Stimulated activated CD8-positive, alpha-beta memory T cell treated with anti-CD3 and anti-CD28 coated beads, Interleukin-7, amount 100 ng/mL, for 1 hour (primary cell): ENCODE results near the gene CD96.
"Not testable (repeated sequence)": the region's sequence is repeated elsewhere in the genome, so short reads cannot be mapped to it uniquely, and the experiment has no call there.

Experiments used
- DNase-seq, 2 donors: peaks; one replicate each; pipeline ENCODE4 v3.0.0-alpha.2; 2020; ENCODE audit warnings: low read depth in 2 of 2

CD96 gene

DNA sequence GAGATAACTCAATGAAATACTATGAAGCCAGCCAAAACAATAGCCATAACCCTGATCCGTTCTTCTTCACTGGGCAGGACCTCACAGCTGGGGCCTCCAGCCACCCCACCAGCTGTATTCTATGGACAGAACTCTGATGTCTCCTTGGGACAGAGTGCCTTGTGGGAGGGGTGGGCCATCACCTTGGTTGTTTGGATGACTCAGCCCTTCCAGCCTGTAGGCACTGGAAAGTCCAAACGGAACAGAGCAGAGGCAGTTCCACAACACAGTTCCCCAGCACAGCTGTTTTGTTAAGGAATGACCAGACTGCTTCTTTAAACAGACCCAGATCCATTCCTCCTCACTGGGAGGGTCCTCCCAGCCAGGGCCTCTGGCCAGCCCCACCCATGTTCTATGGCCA is 85.1 kb downstream of the CD96 start:
- DNase-seq = no peak

DNA sequence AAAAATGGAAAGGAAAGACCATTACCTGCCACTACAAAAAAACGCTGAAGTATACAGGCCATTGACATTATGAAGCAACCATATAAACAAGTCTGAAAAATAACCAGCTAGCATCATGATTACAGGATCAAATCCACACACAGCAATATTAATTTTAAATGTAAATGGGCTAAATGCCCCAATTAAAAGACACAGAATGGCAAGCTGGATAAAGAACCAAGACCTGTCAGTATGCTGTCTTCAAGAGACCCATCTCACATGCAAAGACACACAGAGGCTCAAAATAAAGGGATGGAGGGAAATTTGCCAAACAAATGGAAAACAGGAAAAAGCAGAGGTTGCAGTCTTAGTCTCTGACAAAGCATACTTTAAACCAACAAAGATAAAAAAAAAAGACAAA is 87.0 kb downstream of the CD96 start:
- not testable (repeated sequence) for DNase-seq

DNA sequence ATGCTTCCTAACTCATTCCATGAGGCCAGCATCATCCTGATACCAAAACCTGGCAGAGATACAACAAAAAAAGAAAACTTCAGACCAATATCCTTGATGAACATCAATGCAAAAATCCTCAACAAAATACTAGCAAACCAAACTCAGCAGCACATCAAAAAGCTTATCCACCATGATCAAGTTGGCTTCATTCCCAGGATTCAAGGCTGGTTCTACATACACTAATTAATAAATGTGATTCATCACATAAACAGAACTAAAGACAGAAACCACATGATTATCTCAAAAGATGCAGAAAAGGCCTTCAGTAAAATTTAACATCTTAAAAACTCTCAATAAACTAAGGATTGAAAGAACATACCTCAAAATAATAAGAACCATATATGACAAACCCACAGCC is 88.6 kb downstream of the CD96 start:
- not testable (repeated sequence) for DNase-seq

DNA sequence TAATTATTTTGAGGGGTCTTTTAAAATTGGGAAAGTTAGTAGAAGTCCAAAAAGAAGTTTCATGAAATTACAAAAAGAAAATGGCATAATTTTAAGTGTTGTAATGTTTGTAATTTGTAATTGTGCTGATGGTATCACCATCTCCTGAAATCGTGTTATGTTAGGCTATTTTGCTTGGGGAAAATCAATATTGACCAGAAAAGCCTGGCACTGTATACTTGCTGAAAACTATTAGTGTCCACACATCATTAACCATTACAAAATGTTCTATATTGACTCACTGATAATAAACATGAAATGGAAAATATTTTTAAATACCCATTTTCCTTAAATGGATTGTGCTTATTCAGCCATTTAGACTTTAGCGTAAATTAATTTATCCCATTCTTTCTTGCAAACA is 93.4 kb downstream of the CD96 start:
- DNase-seq = no peak

DNA sequence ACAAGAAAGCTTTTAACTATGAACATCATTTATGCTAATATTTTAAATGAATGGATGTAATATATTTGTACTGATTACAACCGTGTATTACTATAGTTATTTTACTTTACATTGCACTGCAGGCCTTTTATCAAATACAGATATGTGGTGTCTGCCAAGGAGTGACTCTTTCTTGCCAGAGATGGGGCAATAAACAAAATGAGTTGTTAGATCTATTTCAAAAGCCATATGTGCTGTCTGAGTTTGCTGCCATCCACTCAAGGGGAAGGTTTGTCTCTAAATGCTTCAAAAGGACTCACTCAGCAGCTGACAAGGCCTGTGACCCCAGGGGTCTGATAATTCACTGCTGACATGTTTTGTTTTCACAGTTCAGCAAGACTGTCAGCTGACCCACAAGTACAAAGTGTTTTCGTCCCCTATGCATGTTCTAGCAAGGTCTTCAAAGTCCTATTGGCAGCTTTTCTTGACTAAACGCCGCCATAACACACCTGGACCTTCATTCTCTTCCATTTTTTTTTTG is 94.4 kb downstream of the CD96 start:
- DNase-seq = no peak

DNA sequence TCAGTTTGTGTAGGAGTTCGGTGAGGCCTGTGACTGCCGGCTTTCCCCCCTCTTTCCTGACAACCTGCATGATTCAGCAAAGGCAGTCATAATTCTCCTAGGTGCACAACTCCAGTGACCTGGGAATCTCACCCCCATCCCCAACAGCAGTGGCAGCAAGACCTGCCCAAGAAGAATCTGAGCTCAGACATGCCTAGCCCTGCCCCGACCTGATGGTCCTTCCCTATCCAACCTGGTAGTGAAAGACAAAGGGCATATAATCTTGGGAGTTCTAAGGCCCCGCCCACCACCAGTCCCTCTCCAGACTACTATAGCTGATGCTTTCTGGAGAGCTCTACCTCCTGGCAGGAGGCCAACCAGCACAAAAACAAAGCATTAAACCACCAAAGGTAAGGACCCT is 97.3 kb downstream of the CD96 start:
- DNase-seq = no peak

DNA sequence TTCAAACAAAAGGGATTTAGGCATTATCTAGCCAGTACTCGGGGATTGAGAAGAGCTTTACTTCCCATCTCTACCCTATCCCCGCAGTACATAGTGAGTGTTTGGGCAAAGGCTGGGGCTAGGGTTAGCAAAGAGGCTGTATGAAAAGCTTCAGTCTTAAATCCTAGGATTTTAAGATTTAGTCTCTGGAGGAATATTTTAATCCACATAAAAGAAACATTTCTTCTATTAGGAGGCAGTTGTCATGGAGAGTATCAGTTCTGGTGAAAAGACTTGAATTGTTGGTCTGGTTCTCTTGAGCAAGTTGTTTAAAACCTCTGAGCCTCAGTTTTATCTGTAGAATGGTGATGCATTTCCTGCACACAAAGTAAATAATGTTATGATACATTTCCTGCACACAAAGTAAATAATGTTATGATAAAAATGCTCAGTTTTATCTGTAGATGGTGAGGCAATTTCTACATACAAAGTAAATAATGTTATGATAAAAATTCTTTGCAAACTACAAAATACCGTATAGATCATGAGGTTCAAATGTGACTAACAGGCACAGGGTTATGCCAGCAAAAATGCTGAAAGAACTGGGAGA is 107.1 kb downstream of the CD96 start:
- no peak for DNase-seq

DNA sequence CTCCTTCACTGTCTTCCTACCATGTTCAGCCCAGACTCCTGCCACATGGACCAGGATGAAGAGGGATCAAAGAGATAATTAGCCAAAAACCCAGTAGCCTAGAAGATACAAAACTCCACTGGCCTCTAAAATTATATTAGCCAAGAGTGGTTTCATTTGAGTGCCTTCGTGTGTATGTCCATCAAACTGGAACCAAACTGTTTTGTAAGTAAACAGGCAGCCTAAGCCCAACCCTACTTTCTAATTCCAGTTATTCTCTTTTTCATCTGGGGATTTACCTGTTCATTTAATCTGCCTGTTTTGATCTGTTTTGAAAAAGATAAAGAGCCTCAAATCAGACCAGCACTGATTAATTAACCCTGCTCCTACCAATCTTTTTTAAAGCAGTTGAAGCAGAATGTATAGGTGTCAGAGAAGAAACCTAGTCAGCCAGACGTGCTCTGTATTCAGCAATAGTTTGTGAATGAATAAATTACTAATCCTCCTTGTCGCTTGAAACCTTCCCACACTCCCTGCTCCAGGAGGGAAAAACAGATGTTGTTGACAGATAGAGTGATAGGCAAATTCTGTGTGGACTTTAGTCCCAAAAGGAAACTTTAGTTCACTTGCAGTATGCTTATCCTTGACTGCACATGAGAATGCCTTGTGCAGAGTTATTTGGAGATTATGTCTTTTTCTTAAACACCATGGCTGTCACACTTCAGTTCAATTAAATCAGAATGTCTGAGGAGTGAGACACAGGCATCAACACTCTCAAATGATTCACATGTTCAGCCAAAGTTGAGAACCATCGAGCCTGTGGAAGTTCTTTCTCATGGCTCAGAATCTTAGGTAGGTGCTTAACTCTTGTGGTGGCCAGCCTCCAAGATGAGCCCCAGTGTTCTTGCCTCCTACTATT is 108.6 kb downstream of the CD96 start:
- DNase-seq = no peak

DNA sequence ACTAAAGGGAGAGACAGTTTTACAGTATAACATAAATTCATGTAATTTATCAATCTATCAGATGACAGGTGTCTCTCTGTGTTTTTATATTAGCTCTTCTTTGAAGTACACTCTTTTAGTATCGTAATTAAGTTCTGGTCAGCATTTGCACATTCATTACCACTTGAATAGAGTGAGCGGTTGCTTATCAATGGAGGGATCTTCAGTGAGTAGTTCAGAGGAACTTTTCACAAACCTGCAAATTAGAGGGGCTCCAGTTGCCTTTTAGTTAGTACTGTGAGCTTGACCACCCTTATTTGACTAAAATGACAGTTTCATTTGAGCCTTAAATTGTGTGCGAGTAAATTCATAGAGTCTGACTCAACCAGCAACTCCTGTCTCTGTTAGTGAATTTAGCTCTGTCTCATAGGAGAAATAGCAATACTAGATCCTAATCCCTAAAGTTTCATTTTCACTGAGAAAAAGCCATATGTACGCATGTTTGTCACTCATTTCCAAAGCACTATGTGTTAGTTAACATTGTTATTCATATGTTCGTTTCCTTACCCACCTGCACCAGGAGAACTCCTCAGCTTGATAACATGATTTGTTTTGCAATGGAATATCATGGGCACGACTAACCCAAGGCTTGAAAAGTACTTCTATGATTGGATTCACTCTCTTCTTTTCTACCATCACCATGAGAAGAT is 110.6 kb downstream of the CD96 start:
- no peak for DNase-seq

DNA sequence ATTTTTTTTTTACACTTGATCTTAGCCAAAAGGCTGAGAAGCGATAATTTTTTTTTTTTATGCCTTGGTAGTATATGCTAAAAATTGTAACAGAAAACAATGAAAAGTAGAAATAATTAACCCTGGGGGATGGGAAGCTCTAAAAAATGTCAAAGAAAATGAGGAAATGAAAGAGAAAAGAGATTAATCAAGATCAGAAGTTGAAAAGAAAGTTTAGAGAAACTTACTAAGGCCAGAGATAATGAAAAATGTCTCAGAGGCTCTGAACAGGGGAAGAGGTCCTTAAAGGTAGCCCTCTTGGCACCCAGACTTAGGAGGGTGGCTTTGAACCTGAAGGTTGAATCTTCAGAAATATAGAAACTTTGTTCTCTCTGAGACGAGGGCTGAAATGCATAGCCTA is 111.8 kb downstream of the CD96 start:
- no peak for DNase-seq

DNA sequence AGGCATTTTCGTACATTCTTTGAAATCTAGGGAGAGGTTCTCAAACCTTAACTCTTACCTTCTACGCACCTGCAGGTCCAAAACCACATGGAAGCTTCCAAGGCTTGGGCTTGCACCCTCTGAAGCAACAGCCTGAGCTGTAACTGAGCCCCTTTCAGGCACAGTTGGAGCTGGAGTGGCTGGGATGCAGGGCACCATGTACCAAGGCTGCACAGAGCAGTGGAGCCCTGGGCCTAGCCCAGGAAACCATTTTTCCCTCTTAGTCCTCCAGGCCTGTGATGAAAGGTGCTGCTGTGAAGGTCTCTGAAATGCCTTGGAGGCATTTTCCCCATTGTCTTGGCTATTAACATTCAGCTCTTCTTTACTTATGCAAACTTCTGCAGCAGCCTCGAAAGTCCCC is 120.0 kb downstream of the CD96 start:
- no peak for DNase-seq

DNA sequence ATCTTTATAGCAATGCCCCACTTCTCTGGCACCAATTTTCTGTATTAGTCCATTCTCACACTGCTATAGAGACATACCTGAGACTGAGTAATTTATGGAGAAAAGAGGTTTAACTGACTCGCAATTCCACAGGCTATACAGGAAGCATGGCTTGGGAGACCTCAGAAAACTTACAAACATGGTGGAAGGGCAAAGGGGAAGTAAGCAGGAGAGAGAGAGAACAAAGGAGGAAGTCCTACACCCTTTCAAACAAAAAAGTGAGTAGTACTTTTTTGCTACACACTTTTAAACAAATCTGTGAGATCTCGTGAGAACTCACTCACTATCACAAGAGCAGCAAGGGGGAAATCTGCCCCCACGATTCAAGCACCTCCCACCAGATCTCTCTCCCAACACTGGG is 120.9 kb downstream of the CD96 start:
- no peak for DNase-seq

DNA sequence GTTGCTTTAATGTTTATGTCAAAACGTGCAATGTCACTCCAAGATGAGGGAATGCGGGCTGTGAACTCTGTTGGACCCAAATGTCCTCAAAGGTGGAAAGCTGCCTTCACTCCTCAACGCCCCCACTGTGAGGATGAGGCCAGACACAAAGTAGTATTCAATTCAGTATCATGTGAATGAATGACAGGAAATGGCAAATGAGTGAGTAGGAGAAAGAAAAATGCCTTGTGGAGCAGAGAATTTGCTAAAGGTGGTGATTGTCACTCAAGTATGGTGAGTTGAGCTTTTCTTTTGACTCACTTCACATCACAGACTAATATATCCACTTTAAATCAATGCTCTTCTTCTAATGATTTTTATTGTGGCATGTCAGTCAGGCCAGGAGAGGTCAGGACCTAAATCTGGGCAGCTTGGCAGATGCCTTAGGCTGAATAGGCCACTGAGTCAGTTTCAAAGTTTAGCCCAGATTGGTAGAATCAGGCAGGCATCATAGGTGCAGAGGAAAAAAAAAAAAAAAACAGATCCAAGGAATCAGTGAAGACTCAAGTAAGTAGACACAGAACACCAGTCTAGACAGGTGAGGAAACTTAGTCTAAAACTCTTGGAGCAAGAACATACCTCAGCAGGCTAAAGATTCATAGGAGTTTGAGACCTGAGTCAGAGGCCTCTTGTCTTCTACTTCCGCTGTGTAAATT is 124.2 kb downstream of the CD96 start:
- DNase-seq = no peak

DNA sequence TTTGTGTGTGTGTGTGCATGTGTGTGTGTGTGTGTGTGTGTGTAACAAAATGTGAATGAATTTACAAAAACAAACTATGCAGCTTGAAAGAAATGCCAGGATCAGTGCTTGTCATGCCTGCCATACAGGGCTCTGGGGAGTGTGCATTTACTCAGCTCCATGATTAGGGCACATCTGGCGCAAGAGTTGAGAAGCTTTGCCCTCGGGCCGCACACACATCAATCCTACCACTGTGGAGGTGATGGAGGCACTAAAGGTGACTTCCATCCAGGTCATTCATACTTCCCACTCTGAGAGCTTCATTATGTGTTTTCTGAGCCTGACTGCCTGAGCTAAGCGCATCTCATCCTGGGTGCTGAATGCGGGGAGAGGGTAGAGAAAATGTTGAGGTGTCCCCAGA is 125.2 kb downstream of the CD96 start:
- DNase-seq = no peak

DNA sequence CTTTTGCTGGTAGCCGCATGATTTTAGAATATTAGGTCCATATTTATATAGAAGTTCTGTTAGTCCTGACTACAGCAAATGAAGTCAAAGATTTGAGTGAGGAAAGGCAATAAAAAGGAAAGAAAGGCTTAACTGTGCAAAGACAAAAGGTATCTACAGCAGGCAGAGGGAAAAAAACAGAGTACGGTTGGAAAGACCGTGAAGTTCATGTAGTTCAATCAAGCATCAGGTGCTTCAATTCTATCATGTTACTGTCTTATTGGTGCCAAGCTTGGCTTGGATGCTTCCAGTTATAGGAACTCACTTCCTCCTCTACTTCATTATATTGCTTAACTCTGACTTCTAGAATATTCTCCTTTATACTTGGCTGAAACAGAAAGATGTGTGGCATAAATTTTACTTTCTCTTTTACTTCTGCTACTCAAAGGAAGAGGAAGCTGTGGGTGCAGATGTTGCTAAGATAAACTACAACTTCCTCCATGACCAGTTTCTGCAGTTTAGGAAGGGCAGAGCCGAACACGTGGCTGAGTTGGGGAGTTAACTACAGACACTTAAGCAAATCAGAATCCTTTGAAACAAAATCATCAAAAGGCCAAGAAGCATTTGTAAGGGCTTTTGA is 125.7 kb downstream of the CD96 start:
- peak in 1 of 2 donors; percentile 27 for DNase-seq

DNA sequence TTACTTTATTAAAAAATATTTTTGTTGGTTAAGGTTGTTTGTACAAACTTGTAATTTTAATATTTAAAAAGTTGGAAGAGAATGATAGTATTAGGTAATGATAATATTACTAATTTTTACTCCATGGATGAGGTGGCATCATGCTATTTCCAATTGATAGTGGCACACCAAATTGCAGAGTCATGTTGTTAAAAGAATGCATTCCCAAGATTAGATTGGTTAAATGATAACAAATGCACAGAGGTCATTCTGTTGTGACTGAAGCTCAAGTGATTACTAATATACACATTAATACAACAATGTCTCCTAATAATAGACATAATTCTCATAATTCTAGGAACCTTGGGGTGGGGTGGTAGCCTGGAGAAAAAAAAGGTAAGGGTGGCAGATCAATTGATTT is 126.3 kb downstream of the CD96 start:
- no peak for DNase-seq

DNA sequence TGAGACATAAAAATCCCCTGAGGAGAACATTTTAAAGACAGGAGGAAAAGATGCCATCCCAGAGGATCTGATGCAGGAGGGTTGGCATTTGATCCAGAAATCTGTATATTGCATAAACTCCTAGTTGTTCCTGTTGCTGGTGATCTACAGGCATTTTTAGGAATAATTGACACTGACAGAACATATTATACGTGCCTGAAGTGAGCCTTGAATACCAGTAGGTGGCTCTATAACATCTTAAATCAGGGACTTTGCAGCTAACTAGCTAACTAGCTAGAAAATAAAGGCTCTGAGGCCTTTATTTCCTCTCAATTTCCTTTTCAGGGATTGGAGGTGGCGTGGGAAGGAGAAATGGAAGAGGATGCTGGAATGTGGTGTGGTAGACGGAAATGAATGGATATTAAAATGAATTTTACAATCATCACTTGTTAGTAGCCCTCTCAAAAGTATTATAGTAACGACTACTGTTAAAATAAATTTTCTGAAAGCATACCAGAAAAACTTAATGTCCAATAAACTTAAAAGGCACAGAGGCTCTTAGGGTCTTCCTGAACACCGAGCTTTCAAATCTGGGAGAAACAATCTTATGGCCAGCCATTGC is 127.0 kb downstream of the CD96 start:
- DNase-seq = no peak

DNA sequence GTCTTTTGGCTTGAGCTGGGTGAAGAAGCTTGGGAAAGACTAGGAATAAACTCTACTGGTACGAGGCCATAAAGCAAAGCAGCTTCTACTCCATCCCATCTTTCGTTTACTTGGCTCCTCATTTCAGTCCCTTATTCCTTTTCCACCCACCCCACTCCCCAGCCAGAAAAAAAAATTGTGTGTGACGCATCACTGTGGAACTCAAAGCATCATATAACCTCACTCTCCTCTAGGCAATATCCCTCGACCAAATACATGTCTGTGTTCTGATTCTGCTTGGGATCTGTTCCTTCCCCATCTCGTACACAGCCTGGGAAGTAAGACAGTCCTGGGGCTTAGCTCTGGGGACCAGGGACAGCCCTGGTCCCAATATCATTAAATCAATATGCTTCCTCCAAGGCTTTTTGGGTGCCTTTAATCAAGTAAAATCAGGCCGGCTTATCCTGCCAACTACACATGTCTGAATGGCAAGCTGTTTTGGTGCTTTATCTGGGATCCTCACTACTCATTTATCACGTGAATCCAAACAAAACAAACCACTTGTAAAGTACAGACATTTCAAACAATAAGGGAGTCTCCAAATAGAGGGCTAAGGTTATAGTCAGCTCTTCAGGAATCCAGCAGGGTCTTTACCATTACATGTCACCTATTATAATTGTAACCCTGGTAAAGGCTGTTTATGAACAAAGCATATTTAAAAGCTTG is 128.1 kb downstream of the CD96 start:
- DNase-seq = no peak

DNA sequence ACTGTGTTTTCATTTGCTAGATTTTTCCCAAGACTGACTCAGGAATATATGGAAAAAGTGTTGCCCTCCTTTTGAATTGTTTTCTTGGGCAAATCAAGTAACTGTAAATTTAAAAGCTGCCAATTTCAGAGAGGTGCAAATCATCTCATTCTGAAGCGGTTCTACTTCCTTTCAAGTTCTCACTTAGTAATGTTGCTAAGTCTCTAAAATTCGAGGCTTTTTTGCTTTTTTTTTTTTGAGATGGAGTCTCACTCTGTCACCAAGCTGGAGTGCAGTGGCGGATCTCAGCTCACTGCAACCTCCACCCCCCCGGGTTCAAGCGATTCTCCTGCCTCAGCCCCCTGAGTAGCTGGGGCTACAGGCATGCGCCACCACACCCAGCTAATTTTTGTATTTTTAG is 130.5 kb downstream of the CD96 start:
- DNase-seq = not testable (repeated sequence)

DNA sequence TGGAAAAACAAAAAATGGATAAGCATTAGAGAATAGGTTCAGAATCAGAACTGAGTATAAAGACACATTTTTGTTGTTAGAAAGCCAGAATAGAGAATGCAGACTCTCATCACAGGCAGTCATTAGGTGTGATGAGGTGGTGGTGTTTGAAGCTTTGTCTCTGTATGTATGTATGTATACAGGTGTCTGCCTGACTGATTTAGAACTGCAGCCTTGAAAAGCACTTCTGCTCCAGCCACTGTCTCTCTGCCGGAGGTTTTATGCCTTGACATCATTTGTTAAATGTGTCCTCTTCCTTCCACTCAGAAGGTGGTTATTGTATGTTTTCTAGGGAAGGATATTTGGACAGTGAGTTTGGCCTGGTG is 133.8 kb downstream of the CD96 start:
- DNase-seq = no peak
